CD4-positive, alpha-beta T cell treated with Interferon gamma for 1 hour (primary cell): ENCODE data around the gene FSIP1.

Experiments
- DNase-seq: peaks from one replicate; pipeline ENCODE4 v3.0.0-alpha.2; 2020

The FSIP1 gene

GRCh38 chr15:39752991-39753390 is 29.6 kb downstream of the FSIP1 start:
- no peak for DNase-seq

DNA sequence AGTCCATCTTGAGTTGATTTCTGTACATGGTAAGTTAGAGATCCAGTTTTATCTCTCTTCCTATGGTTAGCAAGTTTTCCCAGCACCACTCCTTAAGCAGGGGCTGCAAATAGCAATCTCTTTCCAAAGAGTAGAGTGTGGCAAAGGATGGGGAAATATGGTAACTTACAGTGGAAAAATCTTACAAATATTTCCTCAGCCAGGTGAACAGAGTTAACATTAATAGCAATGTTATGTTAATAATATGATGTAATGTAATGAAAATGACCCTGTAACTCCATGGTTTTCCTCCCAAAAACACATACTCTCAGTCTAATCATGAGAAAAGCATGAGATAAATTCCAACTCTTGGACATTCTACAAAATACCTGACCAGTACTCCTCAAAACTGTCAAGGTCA is 30.4 kb downstream of the FSIP1 start:
- no peak for DNase-seq

- DNase-seq = no peak
These were observed 34.4 kb downstream of the FSIP1 start for GRCh38 chr15:39748276-39748675.

GRCh38 chr15:39747326-39747725 is 35.3 kb downstream of the FSIP1 start:
- DNase-seq = no peak

DNA sequence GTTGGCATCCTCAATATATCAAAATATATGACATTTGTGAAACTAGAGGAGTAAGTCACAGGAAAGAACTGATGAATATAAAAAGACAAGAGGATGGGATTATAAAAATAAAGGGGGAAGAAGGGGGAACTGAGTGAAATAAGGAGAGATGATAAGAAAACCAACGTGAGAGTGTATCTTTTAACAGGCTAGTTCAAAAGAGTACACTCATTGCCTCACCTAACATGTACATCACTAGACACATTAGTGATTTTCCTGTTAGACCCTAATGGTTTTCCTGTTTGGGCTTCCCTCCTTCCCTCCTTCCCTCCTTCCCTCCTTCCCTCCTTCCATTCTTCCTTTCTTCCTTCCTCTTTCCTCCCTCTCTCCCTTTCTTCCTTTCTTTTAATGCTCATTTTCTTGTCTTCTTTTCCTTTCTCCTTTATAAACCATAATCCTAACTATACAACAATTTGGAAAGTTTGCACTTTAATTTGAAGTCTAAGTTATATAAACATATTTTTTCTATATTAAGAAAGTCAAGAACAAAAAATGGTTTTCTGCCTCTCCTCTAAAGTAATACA is 35.8 kb downstream of the FSIP1 start:
- DNase-seq = no peak

DNA sequence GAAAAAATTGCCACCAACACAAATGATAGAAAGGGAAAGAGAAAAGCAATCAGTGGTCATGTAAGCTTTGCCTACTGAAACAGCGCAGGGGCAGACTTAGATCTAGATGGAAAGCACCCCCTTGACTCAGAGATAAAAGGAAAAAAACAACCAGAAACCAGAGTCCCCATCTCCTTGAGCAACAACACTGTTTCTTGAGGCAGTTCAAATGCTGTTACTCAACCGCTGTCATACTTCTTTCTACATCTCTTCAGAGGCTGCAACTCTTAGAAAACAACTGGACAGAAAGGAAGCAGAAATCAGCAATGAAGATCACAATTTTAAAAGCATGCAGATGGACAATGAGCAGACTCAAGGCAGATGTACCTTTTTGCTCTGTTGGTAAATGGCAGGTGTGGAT is 36.5 kb downstream of the FSIP1 start:
- no peak for DNase-seq

GRCh38 chr15:39745415-39745814 is 37.2 kb downstream of the FSIP1 start:
- no peak for DNase-seq

DNA sequence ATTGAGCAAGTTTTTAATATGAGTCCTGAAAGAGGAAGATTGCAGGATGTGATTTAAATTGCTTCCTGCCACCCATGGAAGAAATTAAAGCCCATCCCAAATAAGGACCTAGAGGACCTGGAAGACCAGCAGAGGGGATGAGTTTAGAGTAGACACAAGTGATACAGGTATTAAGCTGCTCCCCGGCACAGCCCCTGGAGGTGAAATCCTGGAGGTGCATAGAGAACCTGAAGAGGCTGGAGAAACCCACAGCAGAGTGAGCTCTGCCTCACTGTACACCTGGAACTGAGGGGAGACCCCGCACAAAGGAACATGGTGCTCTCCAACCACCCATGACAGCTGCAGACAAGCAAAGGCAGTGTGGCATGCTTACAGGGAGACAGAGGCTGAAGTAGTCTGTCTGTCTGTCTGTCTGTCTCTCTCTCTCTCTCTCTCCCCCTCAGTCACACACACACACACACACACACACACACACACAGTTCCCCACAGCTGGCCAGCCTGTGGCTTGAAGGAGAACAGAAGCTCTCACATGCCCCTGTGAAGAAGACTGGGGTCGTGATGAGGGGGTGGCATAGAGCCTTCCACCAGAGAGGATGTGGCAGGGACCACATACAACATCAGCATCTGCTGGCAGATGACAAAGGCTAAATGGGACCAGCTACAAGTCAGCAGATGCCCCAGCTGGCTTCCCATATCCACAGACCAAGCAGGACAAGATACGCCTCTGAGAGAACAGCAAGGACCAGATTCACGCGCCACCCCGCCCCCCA is 38.1 kb downstream of the FSIP1 start:
- DNase-seq = no peak

GRCh38 chr15:39743611-39744010 is 39.0 kb downstream of the FSIP1 start:
- DNase-seq = no peak

DNA sequence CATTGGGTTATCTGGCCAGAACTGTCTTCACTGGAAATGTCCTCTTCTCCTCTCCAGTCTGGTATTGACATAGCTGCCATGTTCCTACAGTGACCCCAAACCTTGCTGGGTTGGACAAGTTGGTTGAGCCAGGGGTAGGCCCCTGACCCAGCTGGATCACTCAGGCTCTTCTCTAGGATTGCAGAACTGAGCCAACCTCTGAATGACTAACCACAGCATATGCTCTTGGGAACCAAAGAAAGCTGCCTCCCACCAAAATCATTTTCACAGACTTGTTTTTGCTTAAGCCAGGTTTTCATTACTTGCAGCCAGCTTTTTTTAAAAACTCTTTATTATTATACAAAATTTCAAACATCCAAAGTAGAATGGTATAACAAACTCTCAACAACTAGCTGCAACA is 41.4 kb downstream of the FSIP1 start:
- no peak for DNase-seq

DNA sequence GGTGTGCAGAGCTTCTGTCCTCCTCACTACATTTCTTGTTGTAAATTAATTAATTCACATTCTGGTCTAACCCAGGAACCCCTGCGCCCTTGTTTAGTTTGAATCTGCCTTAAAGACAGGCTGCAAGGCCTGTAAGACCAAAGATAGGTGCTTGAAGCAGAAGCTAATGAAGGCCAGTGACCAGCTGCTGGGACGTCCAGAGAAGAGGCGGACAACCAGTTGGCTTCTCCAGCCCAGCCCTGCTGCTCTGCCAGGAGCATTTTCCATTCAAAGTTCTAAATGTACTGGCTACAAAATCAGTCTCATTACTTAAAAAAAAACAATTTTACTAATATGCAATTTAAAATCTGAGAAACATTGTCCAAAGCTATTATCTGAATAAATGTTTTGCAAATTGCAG is 43.6 kb downstream of the FSIP1 start:
- DNase-seq = no peak

- DNase-seq = no peak
These were observed 45.5 kb downstream of the FSIP1 start for GRCh38 chr15:39737196-39737550.

DNA sequence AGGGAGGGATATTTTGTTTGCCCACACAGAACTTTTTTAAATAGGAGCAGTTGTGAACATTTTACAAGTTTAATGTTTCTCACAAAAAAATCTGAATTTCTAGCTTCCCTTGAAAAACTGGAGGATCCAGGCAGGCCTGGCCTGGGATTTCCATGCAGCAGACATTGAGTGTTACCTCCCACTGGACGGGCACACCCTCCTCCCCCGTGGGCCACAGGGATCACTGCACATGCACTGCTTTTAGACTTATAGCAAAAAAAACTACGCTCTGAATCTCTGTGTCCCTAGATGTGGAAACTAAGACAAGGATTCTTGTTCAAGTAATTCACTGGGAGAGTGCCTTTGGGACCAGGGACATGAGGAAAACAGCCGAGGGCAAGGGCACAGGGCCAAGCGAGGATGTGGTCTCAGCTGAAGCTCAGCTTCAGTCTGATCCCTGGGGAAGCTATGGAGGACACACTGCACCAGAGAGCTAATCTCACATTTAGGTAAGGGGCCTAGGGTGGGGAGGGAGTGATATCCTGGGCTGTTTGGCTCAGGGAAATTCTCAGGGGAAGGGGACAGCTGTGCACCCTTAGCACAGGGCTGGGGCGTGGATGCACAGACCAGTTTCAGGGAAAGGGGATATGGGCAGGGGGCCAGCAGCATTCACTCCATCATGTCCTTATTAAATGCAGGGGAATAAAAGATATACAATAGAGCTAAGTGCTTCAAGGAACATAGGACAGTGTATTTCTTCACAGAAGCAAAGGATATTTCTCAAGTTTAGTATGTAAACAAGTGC is 46.0 kb downstream of the FSIP1 start:
- DNase-seq = no peak

- DNase-seq = no peak
These were observed 47.4 kb downstream of the FSIP1 start for GRCh38 chr15:39735120-39735717.

DNA sequence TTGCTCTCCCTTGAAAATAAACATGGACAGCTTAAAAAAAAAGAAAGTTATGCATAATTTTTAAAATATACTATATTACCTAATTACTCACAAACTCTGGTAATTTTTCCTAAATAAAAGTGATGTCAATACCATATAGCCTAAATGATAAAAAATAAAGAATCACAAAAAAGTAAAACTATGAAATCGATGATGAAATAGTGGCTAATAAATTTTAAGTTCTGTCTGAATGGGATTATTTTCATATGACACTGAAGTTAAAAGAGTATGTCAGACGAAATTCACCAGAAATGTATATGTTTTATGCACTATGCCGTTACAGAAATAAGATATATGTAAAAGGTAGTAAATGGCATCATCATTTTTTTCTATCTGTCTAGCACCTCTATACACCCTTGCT is 51.4 kb downstream of the FSIP1 start:
- DNase-seq = no peak

GRCh38 chr15:39730552-39730951 is 52.1 kb downstream of the FSIP1 start:
- no peak for DNase-seq

DNA sequence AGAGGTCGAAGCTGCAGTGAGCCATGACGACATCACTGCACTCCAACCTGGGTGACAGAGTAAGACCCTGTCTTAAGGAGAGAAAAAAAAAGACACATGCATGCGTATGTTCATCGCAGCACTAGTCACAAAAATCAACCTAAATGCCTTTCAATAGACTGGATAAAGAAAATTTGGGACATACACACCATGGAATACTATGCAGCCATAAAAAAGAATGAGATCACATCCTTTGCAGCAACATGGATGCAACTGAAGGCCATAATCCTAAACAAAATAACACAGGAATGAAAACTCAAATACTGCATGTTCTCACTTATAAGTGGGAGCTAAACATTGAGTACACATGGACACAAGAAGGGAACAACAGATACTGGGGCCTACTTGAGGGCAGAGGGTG is 53.1 kb downstream of the FSIP1 start:
- no peak for DNase-seq

DNA sequence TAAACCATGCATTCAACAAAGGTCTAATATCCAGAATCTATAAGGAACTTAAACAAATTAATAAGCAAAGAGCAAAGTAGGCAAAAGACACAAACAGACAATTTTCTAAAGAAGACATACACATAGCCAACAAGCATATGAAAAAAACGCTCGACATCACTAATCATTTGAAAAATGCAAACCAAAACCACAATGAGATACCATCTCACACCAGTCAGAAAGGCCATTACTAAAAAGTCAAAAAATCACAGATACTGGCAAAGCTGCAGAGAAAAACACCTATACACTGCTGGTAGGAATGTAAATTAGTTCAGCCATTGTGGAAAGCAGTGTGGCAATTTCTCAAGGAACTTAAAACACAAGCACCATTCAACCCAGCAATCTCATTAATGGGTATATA is 53.8 kb downstream of the FSIP1 start:
- DNase-seq = no peak

DNA sequence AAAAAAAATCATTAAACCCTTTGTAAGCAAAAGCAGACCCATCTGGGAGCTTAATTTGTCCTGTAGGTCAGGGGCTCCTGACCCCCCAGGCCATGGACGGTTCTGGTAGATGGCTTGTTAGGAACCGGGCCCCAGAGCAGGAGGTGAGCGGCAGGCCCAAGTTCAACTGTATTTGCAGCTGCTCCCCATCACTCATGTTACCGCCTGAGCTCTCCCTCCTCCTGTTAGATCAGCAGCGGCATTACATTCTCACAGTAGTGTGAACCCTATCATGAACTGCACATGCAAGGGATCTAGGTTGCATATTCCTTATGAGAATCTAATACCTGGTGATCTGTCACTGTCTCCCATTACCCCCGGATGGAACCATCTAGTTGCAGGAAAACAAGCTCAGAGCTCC is 60.7 kb downstream of the FSIP1 start:
- DNase-seq = no peak

- no peak for DNase-seq
These were observed 61.7 kb downstream of the FSIP1 start for GRCh38 chr15:39720621-39721611.

DNA sequence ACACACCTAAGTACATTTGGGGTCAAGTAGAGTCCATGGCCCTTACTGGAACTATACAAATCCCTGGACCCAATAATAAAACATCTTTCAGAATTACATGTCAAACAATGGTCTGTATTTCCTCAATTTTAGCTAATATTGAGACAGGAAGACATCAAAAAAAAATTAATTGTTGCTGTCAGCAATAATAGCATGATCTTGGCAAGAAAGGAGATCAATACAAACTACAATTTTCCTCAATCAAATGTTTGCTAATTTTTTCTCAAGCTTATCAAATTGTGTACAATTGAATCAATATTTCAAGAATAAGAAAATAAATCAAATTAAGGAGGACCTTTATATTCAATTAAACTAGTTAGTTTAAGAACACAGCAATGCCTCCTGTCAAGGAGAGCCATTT is 62.6 kb downstream of the FSIP1 start:
- no peak for DNase-seq

GRCh38 chr15:39719109-39719508 is 63.5 kb downstream of the FSIP1 start:
- no peak for DNase-seq

DNA sequence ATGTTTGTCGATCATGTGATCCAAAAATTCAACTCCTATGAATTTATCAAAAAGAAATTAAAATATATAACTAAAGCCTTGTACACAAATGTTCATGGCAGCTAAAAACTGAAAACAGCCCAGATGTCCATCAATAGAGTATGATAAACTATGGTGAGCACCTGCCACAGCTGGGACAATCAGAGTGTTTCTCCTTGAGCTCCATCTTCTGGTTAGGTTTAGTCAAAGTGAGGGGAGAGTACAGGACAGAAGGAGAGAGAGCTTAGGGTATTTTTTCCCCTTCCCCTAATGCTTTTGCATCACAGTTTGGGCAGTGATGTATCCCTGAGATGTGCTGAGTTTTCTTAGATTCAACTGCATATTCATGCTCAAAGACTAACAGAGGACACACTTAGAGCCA is 65.5 kb downstream of the FSIP1 start:
- DNase-seq = no peak
